Right atrium auricular region (tissue), 2 donors: ENCODE measurements around the gene SETBP1. TPM values are rescaled to one million over a fixed set of nuclear protein-coding genes. Genes with fewer than 3 reads are reported as not detected.

ENCODE experiments used
- DNase-seq: peaks from one replicate; pipeline ENCODE4 v3.0.0-alpha.2; 2019; ENCODE audit warnings: low spot score
- H3K27ac ChIP-seq, 2 donors: fragments of 200-600 bp; sonication (generic); 1 replicate in 1 of 2; 2 replicates in 1 of 2; pipeline ENCODE4 v1.5.1; 2016 to 2019
- H3K27me3 ChIP-seq, 2 donors: fragments of 200-600 bp; sonication (generic); one replicate each; pipeline versions ENCODE4 v1.5.1 to v1.6.0; 2017 to 2019
- H3K36me3 ChIP-seq: fragments of 200-600 bp; sonication (generic); one replicate; pipeline ENCODE4 v1.5.1; 2016
- H3K4me1 ChIP-seq, 2 donors: fragments of 200-600 bp; sonication (generic); one replicate each; pipeline versions ENCODE4 v1.5.1 to v1.6.0; 2017 to 2019
- H3K4me3 ChIP-seq, 2 donors: fragments of 200-600 bp; sonication (generic); 1 replicate in 1 of 2; 2 replicates in 1 of 2; pipeline ENCODE4 v1.5.1; 2017 to 2019; ENCODE audit warnings: mild to moderate bottlenecking in 1 of 2, moderate library complexity in 1 of 2
- H3K9me3 ChIP-seq, 2 donors: fragments of 200-600 bp; sonication (generic); one replicate each; pipeline ENCODE4 v1.5.1; 2019
- total RNA-seq, 2 donors: library from RNA; depleted of rRNA; stranded (reverse); fragments of >200 nt; gene quantifications; one replicate each; pipeline ENCODE4 v1.1.0, GENCODE V29; 2016
- TF ChIP-seq, protein P1 (sequence below), 2 donors: fragments of 200-600 bp; sonication (generic); IDR thresholded peaks; one replicate each; pipeline ENCODE4 v1.5.1; 2019; ENCODE audit warnings: antibody characterized with exemption in 2 of 2

The SETBP1 gene
- total RNA-seq, 2 donors from 2014 or later, result 7.8 to 13.4 TPM

GRCh38 chr18:44904768-44905167 is 224.1 kb downstream of the SETBP1 start:
- TF ChIP-seq, protein P1, sequence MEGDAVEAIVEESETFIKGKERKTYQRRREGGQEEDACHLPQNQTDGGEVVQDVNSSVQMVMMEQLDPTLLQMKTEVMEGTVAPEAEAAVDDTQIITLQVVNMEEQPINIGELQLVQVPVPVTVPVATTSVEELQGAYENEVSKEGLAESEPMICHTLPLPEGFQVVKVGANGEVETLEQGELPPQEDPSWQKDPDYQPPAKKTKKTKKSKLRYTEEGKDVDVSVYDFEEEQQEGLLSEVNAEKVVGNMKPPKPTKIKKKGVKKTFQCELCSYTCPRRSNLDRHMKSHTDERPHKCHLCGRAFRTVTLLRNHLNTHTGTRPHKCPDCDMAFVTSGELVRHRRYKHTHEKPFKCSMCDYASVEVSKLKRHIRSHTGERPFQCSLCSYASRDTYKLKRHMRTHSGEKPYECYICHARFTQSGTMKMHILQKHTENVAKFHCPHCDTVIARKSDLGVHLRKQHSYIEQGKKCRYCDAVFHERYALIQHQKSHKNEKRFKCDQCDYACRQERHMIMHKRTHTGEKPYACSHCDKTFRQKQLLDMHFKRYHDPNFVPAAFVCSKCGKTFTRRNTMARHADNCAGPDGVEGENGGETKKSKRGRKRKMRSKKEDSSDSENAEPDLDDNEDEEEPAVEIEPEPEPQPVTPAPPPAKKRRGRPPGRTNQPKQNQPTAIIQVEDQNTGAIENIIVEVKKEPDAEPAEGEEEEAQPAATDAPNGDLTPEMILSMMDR (IDR thresholded peaks at IDR 0.05), result no peak

GRCh38 chr18:44909191-44909719 is 228.6 kb downstream of the SETBP1 start:
- no peak for DNase-seq
- H3K4me1 ChIP-seq, result no peaks in the 10 kb centered on the region
- no peaks in the 10 kb centered on the region for H3K36me3 ChIP-seq
- H3K4me3 ChIP-seq, result no peak overlapping the region
- no peaks in the 10 kb centered on the region for H3K9me3 ChIP-seq
- TF ChIP-seq, protein P1 (IDR thresholded peaks at IDR 0.05), result no peak
- no peaks in the 10 kb centered on the region for H3K27me3 ChIP-seq
- no peak overlapping the region for H3K27ac ChIP-seq

More at GRCh38 chr18:44904768-44905167, 224.1 kb downstream of the SETBP1 start:
- no peaks in the 10 kb centered on the region for H3K9me3 ChIP-seq
- no peak overlapping the region for H3K4me3 ChIP-seq
- H3K4me1 ChIP-seq, result no peaks in the 10 kb centered on the region
- no peaks in the 10 kb centered on the region for H3K27me3 ChIP-seq
- H3K27ac ChIP-seq, result no peak overlapping the region
- no peaks in the 10 kb centered on the region for H3K36me3 ChIP-seq
- no peak for DNase-seq

GRCh38 chr18:44911260-44911659 is 230.6 kb downstream of the SETBP1 start:
- Histone ChIP-seq H3K9me3 (no peaks in the 10 kb centered on the region), H3K4me1 (peaks cover 0 to 5% of the 10 kb centered on the region in 2 donors), H3K4me3 (no peak overlapping the region), H3K27me3 (no peaks in the 10 kb centered on the region), H3K36me3 (no peaks in the 10 kb centered on the region), H3K27ac (no peak overlapping the region)
- DNase-seq, result no peak
- TF ChIP-seq, protein P1 (IDR thresholded peaks at IDR 0.05), result no peak

DNA sequence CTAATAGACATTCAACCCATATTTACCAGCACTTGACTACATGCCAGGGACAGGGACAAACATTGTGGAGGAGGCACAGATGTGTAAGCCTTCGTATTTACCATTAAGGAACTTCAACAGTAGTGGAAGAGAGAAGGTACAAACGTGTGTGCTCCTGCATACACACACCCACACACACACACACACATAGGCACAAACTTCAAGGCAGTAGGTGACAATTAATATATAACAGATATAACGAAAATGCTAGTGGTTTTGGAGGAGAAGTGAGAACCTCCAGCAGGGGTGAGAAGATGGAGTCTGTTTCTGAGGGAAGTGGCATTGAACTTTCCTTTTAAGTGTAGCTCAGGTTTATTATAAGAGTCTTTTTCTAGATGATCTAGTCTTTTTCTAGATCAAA is 231.1 kb downstream of the SETBP1 start:
- no peak overlapping the region for H3K27ac ChIP-seq
- no peaks in the 10 kb centered on the region for H3K9me3 ChIP-seq
- no peak for DNase-seq

DNA sequence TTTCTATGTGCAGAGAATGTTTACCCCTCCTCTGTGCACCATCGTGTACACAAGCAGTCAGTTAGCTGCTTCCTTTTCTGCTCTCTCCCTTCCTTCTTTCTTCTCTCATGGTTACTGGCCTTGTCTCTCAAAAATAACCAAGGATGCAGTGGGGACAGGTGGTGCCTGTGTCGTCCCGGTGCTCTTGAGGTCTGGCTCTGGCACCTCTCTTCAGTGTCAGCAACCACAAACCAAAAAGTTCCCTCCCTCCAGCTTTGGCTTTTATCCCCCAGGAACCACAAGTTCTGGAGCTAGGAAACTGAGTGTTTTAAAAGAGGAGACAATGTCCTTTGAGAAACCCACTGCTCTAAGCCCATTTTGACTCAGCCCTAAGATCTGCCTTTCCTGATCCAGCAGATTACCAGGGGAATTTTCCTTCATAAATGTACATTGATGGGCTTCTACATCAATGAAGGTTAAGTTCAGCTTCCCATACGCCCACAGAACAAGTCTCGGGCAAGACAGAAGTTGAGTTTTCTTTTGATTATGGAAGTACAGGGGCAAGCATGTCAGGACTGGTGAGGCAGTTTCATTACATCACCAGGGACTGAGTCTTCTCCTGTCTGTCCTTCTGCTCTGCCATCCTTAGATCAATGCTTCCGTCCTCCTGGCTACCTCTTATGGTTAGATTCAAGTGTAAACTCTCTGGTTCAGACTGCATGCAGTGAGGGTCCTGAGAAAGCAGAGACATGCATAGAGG is 232.2 kb downstream of the SETBP1 start:
- TF ChIP-seq, protein P1 (IDR thresholded peaks at IDR 0.05), result no peak
- Histone ChIP-seq H3K27ac (no peak overlapping the region), H3K27me3 (no peaks in the 10 kb centered on the region), H3K4me1 (peaks cover 0 to 21% of the 10 kb centered on the region in 2 donors), H3K36me3 (no peaks in the 10 kb centered on the region), H3K4me3 (no peak overlapping the region), H3K9me3 (no peaks in the 10 kb centered on the region)
- DNase-seq, result no peak

More for the DNA sequence above, 231.1 kb downstream of the SETBP1 start:
- H3K27me3 ChIP-seq, result no peaks in the 10 kb centered on the region
- peaks cover 0 to 10% of the 10 kb centered on the region in 2 donors for H3K4me1 ChIP-seq
- no peak overlapping the region for H3K4me3 ChIP-seq
- no peaks in the 10 kb centered on the region for H3K36me3 ChIP-seq
- TF ChIP-seq, protein P1 (IDR thresholded peaks at IDR 0.05), result no peak
